GM12865 (cell line): Measurements from ENCODE around the gene XPO5.
A peak's percentile ranks its signal among the peaks of the same experiment; 100 is the strongest.
"Not testable (repeated sequence)": the region's sequence is repeated elsewhere in the genome, so short reads cannot be mapped to it uniquely, and the experiment has no call there.

Experiments used
- DNase-seq: peaks from one replicate; pipeline ENCODE4 v3.0.0; 2010; ENCODE audit warnings: low read depth
- H3K4me3 ChIP-seq: 2 replicates; pipeline ENCODE4 v1.5.1; 2011; ENCODE audit warnings: mild to moderate bottlenecking, low read depth, low read length, control low read depth
- TF ChIP-seq, protein P1 (sequence below): IDR thresholded peaks from 2 replicates; pipeline ENCODE4 v1.5.1; 2011; ENCODE audit warnings: low read length, control low read depth, low read depth, inconsistent platforms; ENCODE audit not compliant: insufficient read depth; ENCODE audit errors: missing control alignments

XPO5 gene

DNA sequence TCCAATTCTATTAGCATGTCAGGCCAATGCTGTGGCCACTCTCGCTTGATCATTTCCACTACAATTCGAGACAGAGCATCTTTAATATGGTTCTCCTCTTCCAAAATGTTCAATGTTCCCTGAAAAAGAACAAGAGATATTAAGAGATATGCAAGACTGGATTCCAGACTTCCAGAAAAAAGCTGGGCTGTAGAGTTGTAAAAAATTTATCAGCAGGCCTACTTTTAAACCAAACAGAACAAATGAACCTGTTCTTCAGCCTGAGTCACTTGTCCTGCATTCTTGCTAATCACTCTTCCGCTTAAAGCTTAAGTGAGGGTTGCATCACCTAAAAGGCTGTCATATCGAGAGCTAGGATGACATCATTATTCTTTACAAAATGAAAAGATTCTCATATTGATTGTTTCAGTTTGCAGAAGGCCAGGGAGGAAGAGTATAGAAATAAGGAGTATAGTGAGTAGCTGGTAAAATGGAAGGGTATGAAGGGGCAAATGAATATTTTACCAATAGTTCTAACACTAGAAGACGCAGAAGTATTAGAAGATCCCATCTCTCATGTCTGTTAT lies 4.9 kb downstream of the XPO5 start:
- no peak overlapping the region for H3K4me3 ChIP-seq
- TF ChIP-seq, protein P1, sequence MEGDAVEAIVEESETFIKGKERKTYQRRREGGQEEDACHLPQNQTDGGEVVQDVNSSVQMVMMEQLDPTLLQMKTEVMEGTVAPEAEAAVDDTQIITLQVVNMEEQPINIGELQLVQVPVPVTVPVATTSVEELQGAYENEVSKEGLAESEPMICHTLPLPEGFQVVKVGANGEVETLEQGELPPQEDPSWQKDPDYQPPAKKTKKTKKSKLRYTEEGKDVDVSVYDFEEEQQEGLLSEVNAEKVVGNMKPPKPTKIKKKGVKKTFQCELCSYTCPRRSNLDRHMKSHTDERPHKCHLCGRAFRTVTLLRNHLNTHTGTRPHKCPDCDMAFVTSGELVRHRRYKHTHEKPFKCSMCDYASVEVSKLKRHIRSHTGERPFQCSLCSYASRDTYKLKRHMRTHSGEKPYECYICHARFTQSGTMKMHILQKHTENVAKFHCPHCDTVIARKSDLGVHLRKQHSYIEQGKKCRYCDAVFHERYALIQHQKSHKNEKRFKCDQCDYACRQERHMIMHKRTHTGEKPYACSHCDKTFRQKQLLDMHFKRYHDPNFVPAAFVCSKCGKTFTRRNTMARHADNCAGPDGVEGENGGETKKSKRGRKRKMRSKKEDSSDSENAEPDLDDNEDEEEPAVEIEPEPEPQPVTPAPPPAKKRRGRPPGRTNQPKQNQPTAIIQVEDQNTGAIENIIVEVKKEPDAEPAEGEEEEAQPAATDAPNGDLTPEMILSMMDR = no peak
- DNase-seq = peak; percentile 51

DNA sequence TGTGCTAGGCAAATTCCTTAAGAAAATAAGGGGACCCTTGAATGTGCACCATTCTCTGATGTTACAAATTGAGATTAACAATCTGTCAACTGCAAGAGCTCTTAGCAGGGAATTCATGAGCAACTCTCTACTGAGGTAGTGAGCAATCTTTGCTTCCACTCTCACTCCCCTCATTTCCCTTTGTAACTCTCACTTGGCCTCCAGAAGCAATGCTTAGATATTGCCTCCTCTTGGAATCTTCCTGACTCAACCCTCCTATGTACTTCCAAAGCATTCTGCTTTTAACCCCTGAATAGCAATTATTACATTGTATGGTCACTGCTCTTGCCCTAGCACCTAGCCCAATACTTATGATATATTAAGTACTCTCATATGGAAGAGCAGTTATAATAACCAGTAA lies 16.5 kb downstream of the XPO5 start:
- no peak for DNase-seq
- TF ChIP-seq, protein P1 = no peak
- no peak overlapping the region for H3K4me3 ChIP-seq

DNA sequence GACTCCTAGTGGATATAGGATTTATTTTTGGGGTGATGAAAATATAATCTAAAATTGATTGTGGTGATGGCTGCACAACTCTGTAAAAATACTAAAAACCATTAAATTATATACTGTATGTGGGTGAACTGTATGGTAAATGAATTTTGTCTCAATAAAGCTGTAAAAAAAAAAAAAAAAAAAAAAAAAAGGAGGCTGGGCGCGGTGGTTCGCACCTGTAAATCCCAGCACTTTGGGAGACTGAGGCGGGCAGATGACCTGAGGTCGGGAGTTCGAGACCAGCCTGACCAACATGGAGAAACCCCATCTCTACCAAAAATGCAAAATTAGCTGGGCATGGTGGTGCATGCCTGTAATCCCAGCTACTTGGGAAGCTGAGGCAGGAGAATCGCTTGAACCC lies 18.2 kb downstream of the XPO5 start:
- not testable (repeated sequence) for DNase-seq, H3K4me3 ChIP-seq

DNA sequence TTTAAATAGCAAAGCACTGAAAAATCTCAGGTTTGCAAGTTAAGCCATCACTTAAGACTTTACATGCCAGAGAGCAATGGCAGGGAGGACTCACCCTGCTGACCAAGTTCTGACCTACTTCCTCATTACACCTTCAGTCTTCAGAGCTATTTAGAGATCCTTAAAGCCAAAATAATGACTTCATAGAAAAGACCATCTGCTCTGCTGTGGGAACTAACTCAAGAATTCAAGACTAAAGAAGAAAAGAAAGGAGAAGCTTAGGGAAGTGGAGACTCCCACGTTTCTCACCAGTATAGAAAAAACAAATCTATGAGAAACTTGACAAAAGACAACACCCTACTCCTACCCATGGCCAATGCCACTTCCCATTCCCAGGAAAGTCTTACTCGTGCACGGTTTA lies 28.6 kb downstream of the XPO5 start:
- TF ChIP-seq, protein P1 = no peak
- DNase-seq = no peak
- no peak overlapping the region for H3K4me3 ChIP-seq

DNA sequence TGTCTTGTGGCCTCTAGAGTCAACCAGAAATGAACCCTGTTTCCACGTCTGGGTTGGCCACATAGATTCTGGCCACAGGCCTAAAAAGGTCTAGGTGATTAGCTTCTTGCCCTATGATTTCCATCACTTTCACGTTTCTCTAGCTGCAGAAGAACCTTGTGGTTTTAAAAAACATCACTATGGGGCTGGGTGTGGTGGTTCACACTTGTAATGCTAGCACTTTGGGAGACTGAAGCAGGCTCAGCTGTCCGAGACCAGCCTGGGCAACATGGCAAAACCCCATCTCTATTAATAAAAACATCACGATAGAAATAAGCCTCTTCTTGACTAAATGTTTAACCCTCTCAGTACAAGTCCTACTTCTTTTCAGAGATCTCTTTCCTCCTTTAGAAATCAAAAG lies 31.4 kb downstream of the XPO5 start:
- no peak overlapping the region for H3K4me3 ChIP-seq
- TF ChIP-seq, protein P1 = no peak

DNA sequence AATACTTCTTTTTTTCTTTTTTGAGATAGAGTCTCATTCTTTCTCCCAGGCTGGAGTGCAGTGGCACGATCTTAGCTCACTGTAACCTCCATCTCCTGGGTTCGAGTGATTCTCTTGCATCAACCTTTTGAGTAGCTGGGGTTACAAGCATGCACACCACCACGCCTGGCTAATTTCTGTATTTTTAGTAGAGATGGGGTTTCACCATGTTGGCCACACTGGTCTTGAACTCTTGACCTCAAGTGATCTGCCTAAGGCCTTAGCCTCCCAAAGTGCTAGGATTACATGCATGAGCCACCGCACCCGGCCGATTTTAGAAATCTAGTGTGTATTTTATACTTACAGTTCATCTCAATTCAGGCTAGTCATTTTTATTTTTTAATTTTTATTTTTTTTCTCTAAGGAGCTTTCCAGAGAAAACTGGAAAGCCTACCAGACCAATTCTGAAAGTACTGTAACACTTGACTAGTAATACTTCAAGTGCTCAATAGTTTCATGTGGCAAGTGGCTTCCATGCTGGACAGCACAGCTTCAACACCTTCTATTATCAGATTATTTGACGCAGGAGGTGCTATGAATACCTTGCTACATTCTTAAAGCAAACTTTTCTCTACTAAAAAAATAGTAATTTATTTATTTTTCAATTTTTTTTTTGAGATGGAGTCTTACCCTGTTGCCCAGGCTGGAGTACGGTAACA lies 33.9 kb downstream of the XPO5 start:
- peak; percentile 53 for DNase-seq
- TF ChIP-seq, protein P1 = no peak
- no peak overlapping the region for H3K4me3 ChIP-seq

More for the DNA sequence above, 31.4 kb downstream of the XPO5 start:
- DNase-seq = no peak

DNA sequence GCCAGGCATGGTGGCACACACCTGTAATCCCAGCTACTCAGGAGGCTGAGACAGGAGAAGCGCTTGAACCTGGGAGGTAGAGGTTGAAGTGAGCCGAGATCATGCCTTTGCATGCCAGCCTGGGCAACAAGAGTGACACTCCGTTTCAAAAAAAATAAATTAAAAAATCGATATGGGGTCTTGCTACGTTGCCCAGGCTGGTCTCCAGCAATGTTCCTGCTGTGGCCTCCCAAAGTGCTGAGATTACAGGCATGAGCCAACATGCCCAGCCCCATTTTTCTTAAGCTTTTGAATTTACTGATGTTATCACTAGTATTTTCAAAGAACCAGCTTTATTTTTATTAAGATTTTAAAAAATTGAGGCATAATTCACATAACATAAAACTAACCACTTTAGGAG lies 35.3 kb downstream of the XPO5 start:
- TF ChIP-seq, protein P1 = no peak
- no peak for DNase-seq
- H3K4me3 ChIP-seq = no peak overlapping the region

DNA sequence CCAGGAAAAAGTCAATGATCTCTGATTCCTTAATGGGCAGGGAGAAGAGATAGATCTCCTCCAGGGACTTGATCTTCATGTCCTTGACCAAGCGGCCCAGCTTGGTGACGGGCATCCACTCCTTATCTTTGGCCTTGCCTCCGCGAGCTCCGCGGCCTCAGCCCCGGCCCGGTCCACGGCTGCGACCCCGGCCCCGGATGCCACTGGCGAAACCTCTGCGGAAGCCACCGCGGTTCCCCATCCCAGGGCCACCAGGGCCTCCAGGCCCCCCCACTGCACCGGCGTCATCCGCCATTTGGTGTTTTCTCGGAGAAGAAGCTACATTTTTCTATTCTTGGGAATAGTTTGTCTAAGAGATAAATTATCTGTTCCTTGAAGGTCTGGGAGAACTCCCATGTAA lies 36.4 kb downstream of the XPO5 start:
- DNase-seq, H3K4me3 ChIP-seq: not testable (repeated sequence)

DNA sequence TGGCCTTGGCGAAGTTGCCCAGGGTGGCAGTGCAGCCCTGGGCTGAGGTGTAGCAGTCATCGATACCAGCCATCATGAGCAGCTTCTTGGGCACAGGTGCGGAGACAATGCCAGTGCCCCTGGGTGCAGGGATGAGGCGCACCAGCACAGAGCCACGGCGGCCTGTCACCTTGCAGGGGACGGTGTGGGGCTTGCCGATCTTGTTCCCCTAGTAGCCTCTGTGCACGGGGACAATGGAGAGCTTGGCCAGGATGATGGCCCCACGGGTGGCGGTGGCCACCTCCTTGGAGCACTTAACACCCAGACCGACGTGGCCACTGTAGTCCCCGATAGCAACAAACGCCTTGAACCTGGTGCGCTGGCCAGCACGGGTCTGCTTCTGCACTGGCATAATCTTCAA lies 36.9 kb downstream of the XPO5 start:
- H3K4me3 ChIP-seq, DNase-seq: not testable (repeated sequence)
